ENCODE results near the gene SEC24A.
"Not testable (repeated sequence)": the region's sequence is repeated elsewhere in the genome, so short reads cannot be mapped to it uniquely, and the experiment has no call there.

The SEC24A gene

DNA sequence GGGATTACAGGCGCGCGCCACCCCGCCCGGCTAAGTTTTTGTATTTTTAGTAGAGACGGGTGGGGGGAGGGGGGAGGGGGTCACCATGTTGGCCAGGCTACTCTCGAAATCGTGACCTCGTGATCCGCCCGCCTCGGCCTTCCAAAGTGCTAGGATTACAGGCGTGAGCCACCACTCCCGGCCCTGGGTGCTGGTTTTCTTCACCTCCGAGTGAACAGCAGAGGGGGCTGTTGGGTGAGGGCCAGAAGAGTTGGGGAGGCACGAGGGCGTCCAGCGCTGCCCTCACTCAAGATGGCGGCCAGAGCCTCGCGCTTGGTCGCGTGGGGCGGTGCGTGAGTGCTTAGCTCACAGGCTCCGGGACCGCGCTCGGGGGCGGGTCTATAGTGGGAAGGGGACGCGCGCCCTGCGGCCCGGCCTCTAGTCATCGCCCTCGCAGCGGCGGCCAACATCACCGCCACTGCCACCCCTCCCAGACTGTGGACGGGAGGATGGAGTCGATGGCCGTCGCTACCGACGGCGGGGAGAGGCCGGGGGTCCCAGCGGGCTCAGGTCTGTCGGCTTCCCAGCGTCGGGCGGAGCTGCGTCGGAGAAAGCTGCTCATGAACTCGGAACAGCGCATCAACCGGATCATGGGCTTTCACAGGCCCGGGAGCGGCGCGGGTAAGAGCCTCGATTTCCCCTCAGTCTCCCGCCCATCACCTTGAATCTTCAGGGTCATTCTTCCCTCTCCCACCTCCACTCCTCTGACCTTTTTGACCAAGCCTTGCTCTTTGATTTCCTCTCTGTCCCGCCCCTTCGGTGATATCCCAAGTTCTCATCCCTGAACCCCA is 89.8 kb downstream of the SEC24A start, which contains the start of gene CAMLG:
Gene CAMLG, plus strand, starts transcription at position 416 of the 830 bp plus-strand sequence. Its CDS starts 73 bp downstream, at position 489.
- peak; percentile 93 for DNase-seq (ENCODE audit: low read depth)
- H3K4me3 ChIP-seq (ENCODE audit: low read depth, low read length) = peak within 1 kb of the TSS; percentile 86

- DNase-seq (ENCODE audit: low read depth) = peak; percentile 17
- peak overlapping the region; percentile 86 for H3K4me3 ChIP-seq (ENCODE audit: low read depth, low read length)
Measured at GRCh38 chr5:134738963-134739661, 90.5 kb downstream of the SEC24A start.

DNA sequence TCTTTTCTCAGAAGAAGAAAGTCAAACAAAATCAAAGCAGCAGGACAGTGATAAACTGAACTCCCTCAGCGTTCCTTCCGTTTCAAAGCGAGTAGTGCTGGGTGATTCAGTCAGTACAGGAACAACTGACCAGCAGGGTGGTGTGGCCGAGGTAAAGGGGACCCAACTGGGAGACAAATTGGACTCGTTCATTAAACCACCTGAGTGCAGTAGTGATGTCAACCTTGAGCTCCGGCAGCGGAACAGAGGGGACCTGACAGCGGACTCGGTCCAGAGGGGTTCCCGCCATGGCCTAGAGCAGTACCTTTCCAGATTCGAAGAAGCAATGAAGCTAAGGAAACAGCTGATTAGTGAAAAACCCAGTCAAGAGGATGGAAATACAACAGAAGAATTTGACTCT is 92.5 kb downstream of the SEC24A start:
- H3K4me3 ChIP-seq (ENCODE audit: low read depth, low read length) = no peak overlapping the region
- DNase-seq (ENCODE audit: low read depth) = no peak

- H3K4me3 ChIP-seq (ENCODE audit: low read depth, low read length) = no peak overlapping the region
- no peak for DNase-seq (ENCODE audit: low read depth)
Measured at GRCh38 chr5:134742134-134742533, 93.5 kb downstream of the SEC24A start.

DNA sequence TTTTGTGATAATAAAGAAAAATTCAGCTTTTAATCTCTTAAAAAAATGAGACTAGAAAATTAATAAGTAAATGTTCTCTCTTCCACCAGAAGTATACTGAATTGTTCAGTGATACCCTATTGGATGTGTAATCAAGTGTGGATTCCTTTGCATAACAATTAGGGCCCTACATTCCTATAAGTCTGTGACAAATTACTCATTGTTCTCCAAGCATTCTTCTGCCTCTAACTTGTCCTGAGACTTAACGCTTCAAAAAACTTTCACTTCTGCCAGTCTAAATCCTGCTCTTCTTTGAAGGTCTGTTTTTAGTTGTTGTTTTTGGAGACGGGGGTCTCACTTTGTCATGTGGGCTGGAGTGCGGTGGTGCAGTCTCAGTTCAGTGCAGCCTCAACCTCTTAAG is 100.8 kb downstream of the SEC24A start:
- DNase-seq (ENCODE audit: low read depth) = no peak
- H3K4me3 ChIP-seq (ENCODE audit: low read depth, low read length) = no peak overlapping the region

GRCh38 chr5:134758176-134758503 is 109.6 kb downstream of the SEC24A start:
- DNase-seq (ENCODE audit: low read depth) = no peak

DNA sequence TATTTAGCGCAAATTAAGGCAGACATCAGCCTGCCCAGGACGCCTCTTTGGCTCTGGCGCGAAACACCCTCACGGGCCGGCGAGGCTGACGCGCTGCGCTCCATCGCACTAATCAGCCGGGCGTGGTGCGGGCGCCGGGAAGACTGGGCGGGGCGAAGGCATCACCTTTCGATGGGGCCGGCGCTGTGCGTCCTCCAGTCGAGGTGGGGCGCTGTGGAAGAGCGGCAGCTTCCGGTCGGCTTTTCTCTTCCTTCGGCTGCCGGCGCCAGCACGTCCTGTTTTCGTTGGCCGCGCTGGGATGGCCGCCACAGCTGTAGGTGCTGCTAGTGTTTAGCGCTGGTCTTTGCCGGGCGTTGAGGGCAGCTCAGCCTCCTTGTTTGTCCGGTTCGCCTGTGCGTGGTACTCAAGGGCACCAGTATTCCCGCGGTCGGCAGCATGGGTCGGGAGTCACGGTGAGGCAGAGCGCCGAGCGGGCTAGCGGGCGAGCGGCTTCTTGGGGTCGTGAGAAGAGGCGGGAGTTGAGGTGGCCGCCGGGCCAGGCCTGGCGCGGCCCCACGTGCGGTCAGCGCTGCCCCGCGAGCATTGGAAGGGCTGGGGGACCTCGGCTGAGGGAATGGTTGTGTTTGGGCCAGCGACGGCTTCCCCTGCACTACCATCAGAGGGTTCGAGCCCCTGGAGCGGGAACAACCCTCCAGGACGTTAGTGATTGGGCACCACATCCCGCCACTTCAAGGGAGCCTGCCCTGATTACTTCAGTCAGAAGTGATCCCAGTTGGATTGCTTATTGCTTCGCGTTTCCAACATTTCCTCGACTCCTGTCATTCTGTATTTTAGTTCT is 110.1 kb downstream of the SEC24A start, which contains the start of gene DDX46:
Gene DDX46, plus strand, starts transcription at position 276 of the 838 bp plus-strand sequence. Its CDS starts 160 bp downstream, at position 436.
- DNase-seq (ENCODE audit: low read depth) = peak; percentile 75
- peak within 1 kb of the TSS; percentile 82 for H3K4me3 ChIP-seq (ENCODE audit: low read depth, low read length)

More at GRCh38 chr5:134758176-134758503, 109.6 kb downstream of the SEC24A start:
- H3K4me3 ChIP-seq (ENCODE audit: low read depth, low read length) = peak overlapping the region; percentile 82

GRCh38 chr5:134767528-134768291 is 119.1 kb downstream of the SEC24A start:
- DNase-seq (ENCODE audit: low read depth); H3K4me3 ChIP-seq (ENCODE audit: low read depth, low read length): not testable (repeated sequence)

- H3K4me3 ChIP-seq (ENCODE audit: low read depth, low read length) = no peak overlapping the region
- DNase-seq (ENCODE audit: low read depth) = peak; percentile 20
Measured at GRCh38 chr5:134769206-134769605, 120.6 kb downstream of the SEC24A start.

DNA sequence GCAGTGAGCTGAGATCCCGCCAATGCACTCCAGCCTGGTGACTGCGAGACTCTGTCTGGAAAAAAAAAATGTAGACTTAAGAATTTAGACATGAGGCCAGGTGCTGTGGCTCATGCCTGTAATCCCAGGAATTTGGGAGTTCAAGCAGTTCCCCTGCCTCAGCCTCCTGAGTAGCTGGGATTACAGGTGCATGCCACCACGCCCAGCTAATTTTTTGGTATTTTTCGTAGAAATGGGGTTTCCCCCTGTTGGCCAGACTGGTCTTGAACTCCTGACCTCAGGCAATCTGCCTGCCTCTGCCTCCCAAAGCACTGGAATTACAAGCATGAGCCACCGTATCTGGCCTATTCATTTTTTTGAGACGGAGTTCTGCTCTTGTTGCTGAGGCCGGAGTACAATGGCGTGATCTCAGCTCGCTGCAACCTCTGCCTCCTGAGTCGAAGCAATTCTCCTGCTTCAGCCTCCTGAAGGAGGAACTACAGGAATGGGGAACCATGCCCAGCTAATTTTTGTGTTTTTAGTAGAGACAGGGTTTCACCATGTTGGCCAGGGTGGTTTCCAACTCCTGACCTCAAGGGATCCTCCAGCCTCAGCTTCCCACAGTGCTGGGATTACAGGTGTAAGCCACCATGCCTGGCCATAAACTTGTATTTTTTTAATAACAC is 124.0 kb downstream of the SEC24A start:
- DNase-seq (ENCODE audit: low read depth) = no peak
- no peak overlapping the region for H3K4me3 ChIP-seq (ENCODE audit: low read depth, low read length)

DNA sequence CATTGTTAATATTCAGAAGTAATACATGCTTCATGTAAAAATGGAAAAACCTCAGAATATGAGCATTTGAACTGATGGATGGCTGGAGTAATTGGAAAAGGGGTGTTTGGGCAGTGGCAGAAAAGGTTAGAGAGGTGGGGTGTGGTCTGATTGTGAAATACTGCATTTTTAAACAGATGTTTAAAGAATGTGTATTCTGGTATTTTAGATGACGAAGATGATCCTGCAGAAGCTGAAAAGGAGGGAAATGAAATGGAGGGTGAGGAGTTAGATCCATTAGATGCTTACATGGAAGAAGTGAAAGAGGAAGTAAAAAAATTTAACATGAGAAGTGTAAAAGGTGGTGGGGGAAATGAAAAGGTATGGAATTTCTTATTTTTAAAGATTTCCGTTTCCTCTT is 128.8 kb downstream of the SEC24A start:
- no peak overlapping the region for H3K4me3 ChIP-seq (ENCODE audit: low read depth, low read length)
- no peak for DNase-seq (ENCODE audit: low read depth)
